Astrocyte (in vitro differentiated cells and primary cell): ENCODE measurements around the gene SLC12A6.

Experiments used
- EZH2 ChIP-seq: IDR thresholded peaks from 2 replicates; pipeline ENCODE4 v1.6.1; 2012; ENCODE audit warnings: mild to moderate bottlenecking, low read length, inconsistent platforms; ENCODE audit not compliant: insufficient read depth
- TF ChIP-seq, protein P1 (sequence below): IDR thresholded peaks from 2 replicates; pipeline ENCODE4 v1.5.1; 2011; ENCODE audit warnings: low read depth, mild to moderate bottlenecking, inconsistent platforms, low read length, moderate library complexity; ENCODE audit not compliant: insufficient read depth

DNA sequence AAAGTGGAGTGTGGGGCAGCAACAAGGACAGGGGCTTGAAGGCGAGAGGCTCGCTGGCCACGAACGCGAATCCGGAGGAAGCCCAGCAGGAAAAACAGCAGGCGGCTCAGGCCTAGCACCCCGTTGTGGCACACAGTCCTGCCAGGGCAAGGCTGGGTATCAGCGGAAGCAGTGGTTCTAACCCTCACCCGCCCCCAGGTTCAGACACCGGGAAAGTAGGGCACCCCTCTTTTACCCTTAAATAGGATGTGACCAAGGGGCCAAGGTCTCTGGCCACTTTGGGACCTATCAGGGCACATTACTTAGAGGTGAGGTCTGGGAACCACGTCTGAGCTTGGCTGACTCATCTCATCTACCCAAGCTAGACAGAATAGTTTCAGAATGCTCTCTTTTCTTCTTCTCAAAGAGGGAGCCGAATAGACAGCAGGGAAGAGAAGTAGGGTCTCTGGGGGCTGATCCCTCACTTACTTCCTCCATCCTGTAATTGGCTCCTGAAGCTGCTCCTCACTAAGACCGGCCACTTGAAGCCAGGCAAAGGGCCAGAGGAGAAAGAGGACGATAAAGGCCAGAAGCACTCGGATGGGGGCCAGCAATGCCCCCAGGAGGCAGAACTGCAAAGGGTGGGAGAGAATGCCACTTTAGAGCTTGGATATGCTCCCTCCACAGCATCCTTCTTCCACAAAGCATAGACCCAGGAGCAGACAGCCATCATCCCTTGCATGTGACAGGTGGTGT lies 27.7 kb upstream of the SLC12A6 start:
- TF ChIP-seq, protein P1, sequence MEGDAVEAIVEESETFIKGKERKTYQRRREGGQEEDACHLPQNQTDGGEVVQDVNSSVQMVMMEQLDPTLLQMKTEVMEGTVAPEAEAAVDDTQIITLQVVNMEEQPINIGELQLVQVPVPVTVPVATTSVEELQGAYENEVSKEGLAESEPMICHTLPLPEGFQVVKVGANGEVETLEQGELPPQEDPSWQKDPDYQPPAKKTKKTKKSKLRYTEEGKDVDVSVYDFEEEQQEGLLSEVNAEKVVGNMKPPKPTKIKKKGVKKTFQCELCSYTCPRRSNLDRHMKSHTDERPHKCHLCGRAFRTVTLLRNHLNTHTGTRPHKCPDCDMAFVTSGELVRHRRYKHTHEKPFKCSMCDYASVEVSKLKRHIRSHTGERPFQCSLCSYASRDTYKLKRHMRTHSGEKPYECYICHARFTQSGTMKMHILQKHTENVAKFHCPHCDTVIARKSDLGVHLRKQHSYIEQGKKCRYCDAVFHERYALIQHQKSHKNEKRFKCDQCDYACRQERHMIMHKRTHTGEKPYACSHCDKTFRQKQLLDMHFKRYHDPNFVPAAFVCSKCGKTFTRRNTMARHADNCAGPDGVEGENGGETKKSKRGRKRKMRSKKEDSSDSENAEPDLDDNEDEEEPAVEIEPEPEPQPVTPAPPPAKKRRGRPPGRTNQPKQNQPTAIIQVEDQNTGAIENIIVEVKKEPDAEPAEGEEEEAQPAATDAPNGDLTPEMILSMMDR: no peak
- no peak for TF ChIP-seq EZH2
